HepG2 (cell line): ENCODE data around the gene IST1. TPM values are rescaled to one million over a fixed set of nuclear protein-coding genes. Genes with fewer than 3 reads are reported as not detected.

Experiments used
- ADNP ChIP-seq: sonication (generic); formaldehyde crosslinking; IDR thresholded peaks from 2 replicates; pipeline ENCODE4 v1.4.0; 2020; ENCODE audit warnings: missing genetic modification reagents
- CTCF ChIP-seq: sonication (generic); formaldehyde crosslinking; IDR thresholded peaks from 2 replicates; pipeline ENCODE4 v1.5.0; 2020; ENCODE audit warnings: mild to moderate bottlenecking, missing genetic modification reagents, moderate library complexity
- FOXK1 ChIP-seq: sonication (generic); formaldehyde crosslinking; IDR thresholded peaks from 2 replicates; pipeline ENCODE4 v1.4.0; 2020; ENCODE audit warnings: low read depth, missing genetic modification reagents, borderline replicate concordance
- HOXA3 ChIP-seq: sonication (generic); formaldehyde crosslinking; IDR thresholded peaks from 2 replicates; pipeline ENCODE4 v1.5.0; 2020; ENCODE audit warnings: missing genetic modification reagents
- JUNB ChIP-seq: sonication (generic); formaldehyde crosslinking; IDR thresholded peaks from 2 replicates; pipeline ENCODE4 v1.8.0; 2022; ENCODE audit warnings: missing genetic modification reagents, mild to moderate bottlenecking, borderline replicate concordance
- KAT2B ChIP-seq: fragments of 150-350 bp; IDR thresholded peaks from 2 replicates; pipeline ENCODE4 v1.6.1; 2014; ENCODE audit warnings: low read depth, low read length, borderline replicate concordance
- KMT2A ChIP-seq: sonication (generic); formaldehyde crosslinking; IDR thresholded peaks from 2 replicates; pipeline ENCODE4 v1.4.0; 2020; ENCODE audit warnings: missing genetic modification reagents
- MTA1 ChIP-seq: sonication (generic); formaldehyde crosslinking; IDR thresholded peaks from 2 replicates; pipeline ENCODE4 v1.4.0; 2020; ENCODE audit warnings: missing genetic modification reagents, mild to moderate bottlenecking, borderline replicate concordance
- NFYB ChIP-seq: sonication (generic); formaldehyde crosslinking; IDR thresholded peaks from 2 replicates; pipeline ENCODE4 v1.4.0; 2020; ENCODE audit warnings: missing genetic modification reagents
- SAP130 ChIP-seq: IDR thresholded peaks from 2 replicates; pipeline ENCODE4 v1.6.1; 2016; ENCODE audit warnings: low read depth
- THAP11 ChIP-seq: IDR thresholded peaks from 2 replicates; pipeline ENCODE4 v1.6.1; 2016; ENCODE audit warnings: missing biosample characterization, missing genetic modification reagents
- ZBTB1 ChIP-seq: sonication (generic); formaldehyde crosslinking; IDR thresholded peaks from 2 replicates; pipeline ENCODE4 v1.4.0; 2020; ENCODE audit warnings: missing genetic modification reagents, borderline replicate concordance
- ZFP37 ChIP-seq: sonication (generic); formaldehyde crosslinking; IDR thresholded peaks from 2 replicates; pipeline ENCODE4 v1.4.0; 2020; ENCODE audit warnings: missing genetic modification reagents, borderline replicate concordance
- ZNF24 ChIP-seq: fragments of 450-650 bp; IDR thresholded peaks from 2 replicates; pipeline ENCODE4 v1.6.1; 2017; ENCODE audit warnings: antibody characterized with exemption, mild to moderate bottlenecking
- ZNF614 ChIP-seq: IDR thresholded peaks from 2 replicates; pipeline ENCODE4 v1.6.1; 2018; ENCODE audit warnings: missing biosample characterization, missing genetic modification reagents, inconsistent platforms, borderline replicate concordance
- ZNF7 ChIP-seq: IDR thresholded peaks from 2 replicates; pipeline ENCODE4 v1.6.1; 2016; ENCODE audit warnings: missing biosample characterization, missing genetic modification reagents
- polyA plus RNA-seq, 8 experiments: library from polyadenylated mRNA; depleted of rRNA in 3 of 8; stranded (reverse) in 7 of 8; unstranded in 1 of 8; fragments of >200 nt; fragmentation: Illumina TruSeq in 4 of 8; extraction: Trizol in 4 of 8; gene quantifications; 2 replicates each; pipeline versions ENCODE4 v1.2.1 to v1.2.3, GENCODE V29; 2011 to 2016; ENCODE audit warnings: low read depth in 4 of 8, missing spikeins in 1 of 8, mixed read lengths in 1 of 8; ENCODE audit not compliant: insufficient read depth in 1 of 8
- total RNA-seq, 5 experiments: library from RNA; depleted of rRNA; stranded (reverse); fragments of >200 nt; fragmentation: Illumina TruSeq; extraction: Trizol; gene quantifications; 2 replicates each; pipeline ENCODE4 v1.2.3, GENCODE V29; 2016; ENCODE audit warnings: low read depth in 1 of 5
- TF ChIP-seq, protein P1 (sequence below): IDR thresholded peaks from 2 replicates; pipeline ENCODE4 v1.6.1; 2016; ENCODE audit warnings: missing biosample characterization, missing genetic modification reagents, low read depth
- TF ChIP-seq, protein P2 (sequence below): sonication (generic); formaldehyde crosslinking; IDR thresholded peaks from 2 replicates; pipeline ENCODE4 v1.8.1; 2023; ENCODE audit warnings: mild to moderate bottlenecking, missing genetic modification reagents
- TF ChIP-seq, protein P3 (sequence below): sonication (generic); formaldehyde crosslinking; IDR thresholded peaks from 2 replicates; pipeline ENCODE4 v1.4.0; 2020; ENCODE audit warnings: missing genetic modification reagents, low read depth, mild to moderate bottlenecking, borderline replicate concordance

The IST1 gene
- total and polyA plus RNA-seq, 2 of the 13 experiments (the other 11 are each of a cell fraction or from before 2014, with no cell fraction given) = 346 to 415 TPM

- TF ChIP-seq ZNF24 = peak; percentile 62; the same call in 1 of the 2 replicates
- TF ChIP-seq HOXA3 = peak; percentile 33; the same call in 1 of the 2 replicates
- TF ChIP-seq JUNB (CRISPR knock-in tag) = no peak
- TF ChIP-seq FOXK1 = peak; percentile 83; the same call in 1 of the 2 replicates
- TF ChIP-seq, protein P1, sequence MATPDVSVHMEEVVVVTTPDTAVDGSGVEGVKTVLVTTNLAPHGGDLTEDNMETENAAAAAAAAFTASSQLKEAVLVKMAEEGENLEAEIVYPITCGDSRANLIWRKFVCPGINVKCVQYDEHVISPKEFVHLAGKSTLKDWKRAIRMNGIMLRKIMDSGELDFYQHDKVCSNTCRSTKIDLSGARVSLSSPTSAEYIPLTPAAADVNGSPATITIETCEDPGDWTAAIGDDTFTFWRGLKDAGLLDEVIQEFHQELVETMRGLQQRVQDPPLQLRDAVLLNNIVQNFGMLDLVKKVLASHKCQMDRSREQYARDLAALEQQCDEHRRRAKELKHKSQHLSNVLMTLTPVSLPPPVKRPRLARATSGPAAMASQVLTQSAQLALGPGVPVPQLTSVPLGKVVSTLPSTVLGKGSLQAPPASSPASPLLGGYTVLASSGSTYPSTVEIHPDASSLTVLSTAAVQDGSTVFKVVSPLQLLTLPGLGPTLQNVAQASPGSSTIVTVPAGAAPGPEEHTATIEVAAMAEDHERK = no peak
- TF ChIP-seq NFYB = 0 out of 2 replicates have a peak, but pooled peaks have one; percentile 14
- TF ChIP-seq ZFP37 = 0 out of 2 replicates have a peak, but pooled peaks have one; percentile 30
- no peak for TF ChIP-seq KAT2B
- TF ChIP-seq ZNF7 (CRISPR knock-in tag) = no peak
- 0 out of 2 replicates have a peak, but pooled peaks have one; percentile 28 for TF ChIP-seq KMT2A
- peak; percentile 47 for TF ChIP-seq THAP11
- TF ChIP-seq ZNF614 = peak; percentile 40; the same call in 1 of the 2 replicates
- peak; percentile 67 for TF ChIP-seq SAP130 (CRISPR knock-in tag)
- TF ChIP-seq, protein P2, sequence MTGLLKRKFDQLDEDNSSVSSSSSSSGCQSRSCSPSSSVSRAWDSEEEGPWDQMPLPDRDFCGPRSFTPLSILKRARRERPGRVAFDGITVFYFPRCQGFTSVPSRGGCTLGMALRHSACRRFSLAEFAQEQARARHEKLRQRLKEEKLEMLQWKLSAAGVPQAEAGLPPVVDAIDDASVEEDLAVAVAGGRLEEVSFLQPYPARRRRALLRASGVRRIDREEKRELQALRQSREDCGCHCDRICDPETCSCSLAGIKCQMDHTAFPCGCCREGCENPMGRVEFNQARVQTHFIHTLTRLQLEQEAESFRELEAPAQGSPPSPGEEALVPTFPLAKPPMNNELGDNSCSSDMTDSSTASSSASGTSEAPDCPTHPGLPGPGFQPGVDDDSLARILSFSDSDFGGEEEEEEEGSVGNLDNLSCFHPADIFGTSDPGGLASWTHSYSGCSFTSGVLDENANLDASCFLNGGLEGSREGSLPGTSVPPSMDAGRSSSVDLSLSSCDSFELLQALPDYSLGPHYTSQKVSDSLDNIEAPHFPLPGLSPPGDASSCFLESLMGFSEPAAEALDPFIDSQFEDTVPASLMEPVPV (CRISPR knock-in tag) = peak; percentile 65; the same call in 1 of the 2 replicates
- TF ChIP-seq, protein P3, sequence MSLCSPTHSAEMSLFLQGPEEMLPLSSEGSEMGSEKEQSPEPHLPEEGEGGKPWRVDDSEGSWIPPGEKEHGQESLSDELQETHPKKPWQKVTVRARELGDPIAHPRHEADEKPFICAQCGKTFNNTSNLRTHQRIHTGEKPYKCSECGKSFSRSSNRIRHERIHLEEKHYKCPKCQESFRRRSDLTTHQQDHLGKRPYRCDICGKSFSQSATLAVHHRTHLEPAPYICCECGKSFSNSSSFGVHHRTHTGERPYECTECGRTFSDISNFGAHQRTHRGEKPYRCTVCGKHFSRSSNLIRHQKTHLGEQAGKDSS (CRISPR knock-in tag) = no peak
- peak; percentile 95 for TF ChIP-seq CTCF
- 0 out of 2 replicates have a peak, but pooled peaks have one; percentile 20 for TF ChIP-seq ADNP (CRISPR knock-in tag)
- TF ChIP-seq MTA1 (CRISPR knock-in tag) = 0 out of 2 replicates have a peak, but pooled peaks have one; percentile 35
- TF ChIP-seq ZBTB1 = no peak
Observed at GRCh38 chr16:71961066-71962039, 66.0 kb downstream of the IST1 start (continued).
